ENCODE measurements around the gene RAD51B.
"Not testable (repeated sequence)": the region's sequence is repeated elsewhere in the genome, so short reads cannot be mapped to it uniquely, and the experiment has no call there.

RAD51B gene

GRCh38 chr14:67987606-67988005, 168.0 kb downstream of the RAD51B start:
- peak in 1 of 2 experiments; percentile 37 for DNase-seq

GRCh38 chr14:67988210-67988609, 168.6 kb downstream of the RAD51B start:
- not testable (repeated sequence) for DNase-seq

DNA sequence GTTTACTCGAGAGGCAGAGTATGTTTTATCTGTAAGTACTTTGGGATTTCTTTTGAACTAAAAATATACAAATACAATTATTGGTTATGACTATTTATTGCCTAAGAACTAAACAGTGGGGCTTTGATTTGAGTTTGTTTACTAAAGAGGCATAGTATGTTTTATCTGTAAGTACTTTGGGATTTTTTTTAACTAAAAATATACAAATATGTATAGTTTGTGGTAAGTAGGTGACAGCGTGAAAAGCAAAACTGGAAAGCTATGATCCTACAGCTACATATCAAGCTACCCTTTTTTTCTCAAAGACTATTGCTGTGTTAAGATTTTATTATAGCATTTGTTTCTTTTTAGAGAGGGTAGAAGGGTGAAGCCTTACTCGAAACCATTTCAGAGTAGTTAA, 171.0 kb downstream of the RAD51B start:
- no peak for DNase-seq

GRCh38 chr14:67994531-67994930, 175.0 kb downstream of the RAD51B start:
- DNase-seq = no peak

DNA sequence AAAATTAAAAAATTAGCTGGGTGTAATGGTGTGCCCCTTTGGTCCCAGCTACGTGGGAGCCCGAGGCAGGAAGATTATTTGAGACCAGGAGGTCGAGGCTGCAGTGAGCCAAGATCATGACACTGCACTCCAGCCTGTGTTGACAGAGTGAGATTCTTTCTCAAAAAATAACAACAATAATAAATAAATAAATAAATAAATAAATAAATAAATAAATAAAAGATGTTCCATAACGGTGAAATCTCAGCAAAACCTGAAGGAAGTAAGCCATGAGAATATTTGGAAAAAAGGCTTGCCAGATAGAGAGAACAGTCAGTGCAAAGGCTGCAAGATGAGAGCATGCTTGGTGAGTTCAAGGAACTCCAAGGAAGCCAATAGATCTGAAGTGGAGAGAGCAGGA, 176.7 kb downstream of the RAD51B start:
- DNase-seq = no peak

DNA sequence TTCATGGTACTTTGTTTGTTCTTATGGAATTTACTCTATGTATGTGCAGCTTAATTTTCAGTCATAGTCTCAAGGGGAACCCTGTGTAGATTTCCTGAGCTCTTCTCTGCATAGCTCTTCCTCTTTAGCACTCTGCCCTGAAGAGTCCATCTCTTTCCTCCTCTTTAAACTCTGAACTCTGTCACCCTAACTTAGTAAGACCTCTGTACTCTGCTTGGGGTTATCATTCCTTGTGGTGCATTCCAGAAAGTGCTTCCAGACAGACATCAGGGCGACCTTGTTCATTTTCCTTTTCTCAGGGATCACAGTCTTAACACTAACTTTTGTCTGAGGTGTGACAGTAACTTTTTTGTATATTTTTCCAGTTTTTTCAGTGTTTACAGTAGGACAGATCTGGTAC, 179.3 kb downstream of the RAD51B start:
- DNase-seq = no peak

DNA sequence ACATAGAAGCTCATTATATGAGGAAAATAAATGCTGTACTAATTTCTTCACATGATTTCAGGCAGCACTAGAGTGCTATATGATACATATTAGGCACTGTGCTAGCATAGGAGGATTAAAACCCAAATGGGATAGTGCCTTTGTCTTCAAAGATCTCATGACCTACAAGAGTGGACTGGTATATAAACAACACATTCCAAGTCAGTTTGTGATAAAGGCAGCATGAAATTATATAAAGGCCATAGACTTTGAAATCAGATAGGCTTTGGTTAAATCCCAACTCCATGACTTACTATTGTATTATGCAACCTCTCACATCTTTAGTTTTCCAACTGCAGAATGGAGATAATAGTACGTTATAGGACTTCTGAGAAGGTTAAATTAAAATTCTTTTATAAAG, 179.7 kb downstream of the RAD51B start:
- no peak for DNase-seq

- no peak for DNase-seq
These were observed 180.3 kb downstream of the RAD51B start for GRCh38 chr14:67999705-68000384.

GRCh38 chr14:68000511-68000910, 180.9 kb downstream of the RAD51B start:
- no peak for DNase-seq

DNA sequence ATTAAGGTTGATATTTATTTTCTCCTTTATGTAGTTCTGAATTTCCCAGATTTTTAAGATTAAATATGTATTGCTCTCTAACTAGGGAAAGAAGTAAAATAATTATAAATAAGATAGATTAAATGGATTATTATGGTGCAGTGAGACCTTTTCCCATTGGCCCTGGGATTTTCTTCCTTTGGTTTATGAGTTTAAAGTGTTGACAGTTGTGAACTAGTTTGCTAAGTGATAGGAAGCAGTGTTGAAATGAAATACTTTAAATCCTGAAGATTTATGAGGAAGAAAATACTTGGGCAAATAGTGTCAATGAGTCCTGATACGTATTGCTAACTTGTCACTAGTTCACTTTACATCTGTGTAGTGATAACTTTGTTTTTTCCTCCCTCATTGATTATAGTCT, 188.9 kb downstream of the RAD51B start:
- no peak for DNase-seq

DNA sequence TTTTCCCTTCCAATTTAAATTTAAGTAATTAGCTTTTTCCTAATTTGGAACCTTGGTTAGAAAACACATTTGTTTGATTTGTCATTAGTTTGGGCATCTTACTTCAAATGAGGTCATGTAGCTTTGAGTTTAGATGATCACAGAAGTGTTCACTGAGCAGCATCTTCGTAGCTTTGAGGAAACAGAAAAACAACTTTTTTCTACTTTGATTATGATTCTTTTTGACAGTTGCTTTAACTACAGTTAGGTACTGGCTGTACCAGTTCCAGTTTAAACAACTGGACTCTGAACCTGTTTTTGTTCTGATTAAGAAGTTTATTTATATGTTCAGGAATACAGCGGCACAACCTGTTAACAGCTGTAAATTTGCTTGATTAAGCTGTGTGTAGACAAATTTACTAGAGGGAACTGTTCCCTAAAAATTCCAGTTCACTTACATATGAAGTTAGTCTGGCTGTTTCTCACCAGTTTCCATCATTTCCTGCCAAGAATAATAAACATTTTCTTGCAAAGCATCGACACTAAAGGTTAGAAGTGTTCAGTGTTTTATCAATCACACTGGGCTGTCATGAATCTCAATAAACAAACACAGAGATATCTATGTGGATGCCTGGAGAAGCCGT, 191.9 kb downstream of the RAD51B start:
- no peak for DNase-seq

GRCh38 chr14:68012871-68013270, 193.3 kb downstream of the RAD51B start:
- no peak for DNase-seq

DNA sequence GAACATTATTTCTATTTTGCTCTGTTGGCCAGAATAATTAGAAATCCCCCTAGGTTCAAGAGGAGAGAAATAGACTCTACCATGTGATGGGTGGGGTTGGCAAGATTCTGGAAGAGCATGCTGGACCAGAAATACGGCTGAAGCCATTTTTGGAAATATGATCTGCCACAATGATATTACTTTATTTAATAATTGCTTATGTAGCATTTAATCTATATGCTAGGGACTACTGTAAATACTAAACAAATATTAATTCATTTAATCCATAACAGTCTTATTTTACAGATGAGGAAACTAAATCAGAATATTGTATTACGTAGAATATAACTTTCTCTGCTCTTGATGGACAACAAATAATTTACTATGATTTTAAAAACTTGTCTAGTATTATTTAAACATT, 193.7 kb downstream of the RAD51B start:
- no peak for DNase-seq

DNA sequence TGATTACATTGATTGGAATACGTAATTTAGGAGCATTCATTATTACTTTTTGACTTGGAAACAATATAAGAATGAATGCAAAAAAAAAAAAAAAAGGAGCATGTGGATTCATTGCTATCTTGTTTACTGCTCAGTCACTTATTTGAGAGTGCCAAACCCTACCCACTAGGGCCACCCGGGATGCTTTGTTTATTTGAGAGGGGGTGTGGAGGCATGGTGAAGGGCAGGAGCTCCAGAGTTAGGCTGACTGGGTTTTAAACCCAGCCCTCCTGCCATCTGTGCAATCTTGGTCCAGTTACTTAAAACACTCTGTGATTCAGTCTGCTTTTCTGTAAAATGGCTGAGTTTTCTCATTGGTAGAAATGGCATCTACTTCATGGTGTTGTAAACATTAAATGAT, 195.2 kb downstream of the RAD51B start:
- peak in 1 of 2 experiments; percentile 7 for DNase-seq

DNA sequence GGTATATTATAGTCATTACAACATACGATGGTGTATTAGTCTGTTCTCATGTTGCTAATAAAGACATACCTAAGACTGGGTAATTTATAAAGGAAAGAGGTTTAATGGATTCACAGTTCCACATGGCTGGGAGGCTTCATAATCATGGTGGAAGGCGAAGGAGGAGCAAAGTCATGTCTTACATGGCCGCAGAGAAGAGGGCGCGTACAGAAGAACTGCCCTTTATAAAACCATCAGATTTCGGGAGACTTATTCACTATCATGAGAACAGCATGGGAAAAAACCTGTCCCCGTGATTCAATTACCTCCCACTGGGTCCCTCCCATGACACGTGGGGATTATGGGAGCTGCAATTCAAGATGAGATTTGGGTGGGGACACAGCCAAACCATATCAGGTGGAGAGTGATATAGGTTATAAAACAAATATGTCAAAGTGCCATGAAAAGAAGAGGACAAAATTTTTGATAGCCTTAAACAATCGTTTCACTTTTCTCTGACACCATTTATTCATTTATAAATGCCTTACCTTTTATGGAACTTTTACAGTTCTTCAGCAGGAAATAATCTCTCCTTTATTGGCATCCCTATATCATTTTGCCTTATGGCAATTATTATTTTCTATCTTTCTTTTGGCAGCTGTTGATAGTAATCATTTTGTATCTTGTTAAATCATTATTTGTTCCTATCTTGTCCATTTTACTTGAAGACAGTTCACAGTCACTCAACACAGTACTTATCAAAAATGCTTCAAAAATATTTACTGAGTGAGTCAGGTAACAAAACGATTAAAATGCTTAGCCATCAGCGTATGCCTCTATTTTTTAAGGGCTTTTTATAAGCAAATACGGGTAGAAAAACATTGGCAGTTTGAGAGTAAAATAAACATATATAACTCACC, 196.0 kb downstream of the RAD51B start:
- DNase-seq = no peak

DNA sequence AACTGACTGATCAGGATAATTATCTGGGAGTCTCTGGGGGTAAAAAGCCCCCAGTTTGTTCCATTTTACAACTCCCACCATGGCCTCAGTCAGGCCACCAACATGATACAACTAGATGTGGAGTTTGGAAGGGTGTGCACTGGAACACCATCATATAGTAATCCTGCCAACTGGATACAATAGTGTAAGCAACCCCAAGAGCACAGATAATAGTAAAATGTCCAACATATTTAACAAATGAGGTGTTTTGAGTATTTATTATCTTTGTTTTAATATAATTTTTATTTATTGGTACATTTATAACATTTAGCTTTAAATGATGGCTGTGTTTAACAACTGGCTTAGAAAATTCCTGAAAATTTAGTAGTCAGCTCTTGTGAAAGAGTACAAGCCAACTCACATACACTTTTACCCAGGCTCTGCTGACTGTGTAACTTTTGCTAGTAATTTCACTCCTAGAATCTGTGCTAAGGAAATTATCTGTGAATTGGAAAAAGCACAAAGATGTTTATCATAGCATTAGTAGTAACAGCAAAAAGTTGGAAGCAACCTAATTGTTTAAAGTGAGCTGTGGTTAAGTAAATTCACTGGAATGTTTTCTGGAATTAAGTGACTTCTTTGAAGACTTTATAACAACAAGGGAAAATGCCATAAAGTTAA, 196.8 kb downstream of the RAD51B start:
- DNase-seq = no peak

GRCh38 chr14:68018598-68018997, 199.0 kb downstream of the RAD51B start:
- DNase-seq = no peak

- DNase-seq = no peak
These were observed 200.9 kb downstream of the RAD51B start for GRCh38 chr14:68020493-68020892.

- no peak for DNase-seq
These were observed 201.6 kb downstream of the RAD51B start for GRCh38 chr14:68020999-68021663.

DNA sequence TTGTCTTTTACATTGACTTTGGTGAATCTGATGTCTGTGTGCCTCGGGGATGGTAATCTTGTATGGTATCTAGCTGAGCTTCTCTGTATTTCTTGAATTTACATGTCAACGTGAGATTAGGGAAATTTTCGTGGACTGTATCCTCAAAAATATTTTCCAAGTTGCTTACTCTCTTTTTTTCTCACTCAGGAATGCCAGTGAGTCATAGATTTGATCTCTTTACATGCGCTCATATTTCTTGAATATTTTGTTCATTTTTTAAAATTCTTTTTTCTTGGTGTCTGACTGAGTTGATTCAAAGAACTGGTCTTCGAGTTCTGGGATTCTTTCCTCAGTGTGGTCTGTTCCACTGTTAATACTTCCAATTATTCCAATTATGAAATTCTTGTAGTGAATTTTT, 207.7 kb downstream of the RAD51B start:
- no peak for DNase-seq

DNA sequence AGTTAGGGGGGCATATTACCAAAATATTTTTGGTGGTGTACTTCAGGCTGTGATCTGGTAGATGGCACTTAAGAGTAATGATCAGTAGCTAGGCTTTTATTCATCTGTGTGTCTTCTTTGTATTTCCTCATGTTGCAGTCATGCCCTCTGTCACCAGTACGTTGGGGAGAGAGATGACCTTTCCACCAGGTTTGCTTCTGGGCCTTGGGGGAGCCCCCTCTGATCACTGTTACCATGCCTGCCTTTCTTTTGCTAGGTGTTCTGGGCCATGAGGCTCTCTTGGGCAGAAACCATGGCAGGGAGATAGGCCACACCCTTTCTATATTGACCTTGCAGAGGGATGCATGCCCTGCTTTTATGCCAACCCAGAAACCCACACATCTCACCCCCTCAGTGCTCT, 208.5 kb downstream of the RAD51B start:
- DNase-seq = no peak

- not testable (repeated sequence) for DNase-seq
These were observed 211.4 kb downstream of the RAD51B start for GRCh38 chr14:68031011-68031410.

DNA sequence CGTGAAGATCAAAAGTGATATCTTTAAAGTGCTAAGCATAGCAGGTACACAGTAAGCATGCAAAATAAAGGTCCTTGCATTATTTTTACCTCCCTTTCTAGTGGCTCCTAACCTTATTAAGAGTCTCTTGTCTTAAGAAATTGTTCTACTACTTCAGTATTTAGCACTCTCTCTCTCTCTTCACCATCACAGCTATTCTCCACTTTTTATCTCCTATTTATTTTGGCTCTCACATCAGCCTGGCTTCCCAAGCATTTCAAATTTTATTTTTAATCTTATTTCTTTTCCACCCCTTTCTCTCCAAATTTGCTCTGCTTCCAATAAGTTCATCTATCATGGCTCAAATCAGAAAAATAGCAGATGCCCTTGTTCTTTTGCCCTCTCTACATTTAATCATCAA, 212.6 kb downstream of the RAD51B start:
- no peak for DNase-seq
